Measurements from ENCODE around the gene ATP8B4. TPM values are rescaled to one million over a fixed set of nuclear protein-coding genes. Genes with fewer than 3 reads are reported as not detected.

The ATP8B4 gene
- total and polyA plus RNA-seq, 2 of the 8 experiments (the other 6 are each of a cell fraction or from before 2014, with no cell fraction given) = 0.17 to 0.24 TPM

DNA sequence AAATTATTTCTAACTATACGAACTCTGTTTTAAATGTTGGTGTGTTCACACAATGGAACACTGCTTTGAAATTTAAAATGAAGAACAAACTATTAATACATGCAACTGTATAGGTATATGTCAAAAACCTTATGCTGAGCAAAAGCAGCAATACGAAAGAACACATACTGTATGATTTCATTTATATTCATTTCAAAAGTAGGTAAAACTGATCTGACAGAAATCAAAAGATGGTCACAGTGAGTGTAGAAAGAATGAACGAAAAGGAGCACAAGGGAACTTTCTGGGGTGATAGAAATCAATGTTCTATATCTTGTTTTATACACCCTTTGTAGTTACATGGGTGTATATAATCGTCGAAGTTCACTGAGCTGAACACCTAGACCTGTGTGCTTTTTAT lies 12.6 kb downstream of the ATP8B4 start:
- H2BK120ac ChIP-seq (replicated peaks; ENCODE audit: low read depth, low read length) = no peak overlapping the region
- H3K56ac ChIP-seq (replicated peaks; ENCODE audit: insufficient read length, low read depth, low read length) = no peak overlapping the region
- H3K23ac ChIP-seq (ENCODE audit: insufficient read length) = no peak overlapping the region
- WGBS, 2 experiments (ENCODE audit: extremely low coverage in 1 of 2, insufficient coverage in 1 of 2, insufficient read length in 1 of 2, insufficient replicate concordance in 2 of 2, low coverage in 1 of 2, low lambda C conversion rate in 2 of 2, missing lambda C conversion rate in 1 of 2) = 87% methylated on average over 5 of the region's 5 CpGs; no CpG with 5 or more reads in 1 of the 2 experiments
- no peak overlapping the region for H4K5ac ChIP-seq (ENCODE audit: insufficient read length, low read depth, low read length)
- H3K36me3 ChIP-seq (ENCODE audit: control insufficient read depth in 2 of 4, insufficient read depth in 4 of 4, low read length in 3 of 4) = no peaks in the 10 kb centered on the region
- no peak overlapping the region for H2BK15ac ChIP-seq (ENCODE audit: low read length)
- H3K14ac ChIP-seq (ENCODE audit: insufficient read length) = no peak overlapping the region
- no peak overlapping the region for H3K4ac ChIP-seq (replicated peaks; ENCODE audit: insufficient read length, low read depth, low read length)
- H3K9ac ChIP-seq (replicated peaks in 1 of 4; ENCODE audit: extremely low read depth in 1 of 4, low read depth in 3 of 4, low read length in 3 of 4) = no peak overlapping the region
- no peaks in the 10 kb centered on the region for H3K79me1 ChIP-seq (ENCODE audit: low read depth, low read length)
- no peaks in the 10 kb centered on the region for H3K27me3 ChIP-seq (replicated peaks in 1 of 4; ENCODE audit: control insufficient read depth in 3 of 4, extremely low read depth in 1 of 4, insufficient read depth in 3 of 4, low read length in 3 of 4)
- no peak overlapping the region for H4K91ac ChIP-seq (replicated peaks; ENCODE audit: insufficient read length, low read length)
- H3K79me2 ChIP-seq (ENCODE audit: control insufficient read depth in 1 of 2, insufficient read depth in 2 of 2, low read length in 2 of 2) = no peaks in the 10 kb centered on the region
- no peak overlapping the region for H3K27ac ChIP-seq (ENCODE audit: low read depth, low read length)
- H2AFZ ChIP-seq (ENCODE audit: low read length) = no peak overlapping the region
- no peak overlapping the region for H4K8ac ChIP-seq (ENCODE audit: extremely low read depth, insufficient read depth, low read length)
- FAIRE-seq (no peak), DNase-seq (ENCODE audit: low read depth in 1 of 2, low spot score in 2 of 2) (no peak)
- ChIA-PET CTCF (ENCODE audit: partially characterized antibody) (interaction anchor here (0.6 kb wide), 1 partner anchor 149 kb away, joined by 3 read pairs; no protein-coding TSS in a partner anchor), POLR2A (ENCODE audit: partially characterized antibody) (no interaction called here)
- H2BK12ac ChIP-seq (ENCODE audit: low read depth, low read length) = no peak overlapping the region
- no peak overlapping the region for H3K18ac ChIP-seq (ENCODE audit: extremely low read depth, low read length)
- H3K23me2 ChIP-seq (ENCODE audit: low read depth, low read length) = no peaks in the 10 kb centered on the region
- H3K4me3 ChIP-seq (ENCODE audit: extremely low read depth in 1 of 4, insufficient read depth in 2 of 4, low read depth in 3 of 4, low read length in 4 of 4) = no peak overlapping the region
- no peaks in the 10 kb centered on the region for H3K4me1 ChIP-seq (replicated peaks in 1 of 4; ENCODE audit: control insufficient read depth in 3 of 4, insufficient read depth in 4 of 4, low read length in 3 of 4)
- H2BK20ac ChIP-seq (ENCODE audit: low read length) = no peak overlapping the region
- H2BK5ac ChIP-seq (ENCODE audit: low read depth, low read length) = no peak overlapping the region
- H3K9me3 ChIP-seq (ENCODE audit: insufficient read depth in 2 of 2, low read depth in 1 of 2, low read length in 1 of 2) = no peaks in the 10 kb centered on the region
- no peaks in the 10 kb centered on the region for H4K20me1 ChIP-seq (replicated peaks in 1 of 2; ENCODE audit: control insufficient read depth in 1 of 2, insufficient read depth in 2 of 2, low read length in 2 of 2)
- no peak overlapping the region for H3K4me2 ChIP-seq (ENCODE audit: insufficient read depth in 1 of 2, low read depth in 2 of 2, low read length in 2 of 2)
- H2AK5ac ChIP-seq (ENCODE audit: low read depth, low read length) = no peak overlapping the region
- TF ChIP-seq SIN3A (conservative IDR thresholded peaks at IDR 0.05 in 1 of 2, IDR thresholded peaks at IDR 0.05 in 1 of 2; ENCODE audit: low read depth in 1 of 2, low read length in 2 of 2) = no peak
- no peak for TF ChIP-seq CBX5 (IDR thresholded peaks at IDR 0.05; ENCODE audit: low read depth, low read length)
- no peak for TF ChIP-seq GABPA (IDR thresholded peaks at IDR 0.05; ENCODE audit: borderline replicate concordance, insufficient read depth, low read length)
- no peak for TF ChIP-seq HDAC6 (IDR thresholded peaks at IDR 0.05; ENCODE audit: low read depth, low read length)
- no peak for TF ChIP-seq POLR2A (IDR thresholded peaks at IDR 0.05; ENCODE audit: control extremely low read depth in 1 of 2, low read depth in 2 of 2, low read length in 2 of 2)
- no peak for TF ChIP-seq CHD1 (IDR thresholded peaks at IDR 0.05; ENCODE audit: low read depth, low read length)
- TF ChIP-seq EP300 (IDR thresholded peaks at IDR 0.05; ENCODE audit: borderline replicate concordance in 1 of 2, low read depth in 2 of 2, low read length in 2 of 2) = no peak
- TF ChIP-seq SIRT6 (IDR thresholded peaks at IDR 0.05; ENCODE audit: low read length) = no peak
- no peak for TF ChIP-seq PHF8 (conservative IDR thresholded peaks at IDR 0.05; ENCODE audit: low read depth, low read length)
- TF ChIP-seq E2F6 (IDR thresholded peaks at IDR 0.05) = no peak
- no peak for TF ChIP-seq BCL11A (IDR thresholded peaks at IDR 0.05; ENCODE audit: low read depth in 2 of 2, low read length in 2 of 2)
- TF ChIP-seq KDM1A (IDR thresholded peaks at IDR 0.05; ENCODE audit: borderline replicate concordance, low read length) = no peak
- TF ChIP-seq EGR1 (IDR thresholded peaks at IDR 0.05; ENCODE audit: borderline replicate concordance, low read depth, low read length) = no peak
- TF ChIP-seq HDAC2 (IDR thresholded peaks at IDR 0.05; ENCODE audit: borderline replicate concordance in 1 of 2, low read depth in 2 of 2, low read length in 2 of 2) = no peak
